K562 (cell line): ENCODE measurements around the gene AKT1S1.

Experiments
- CBX5 ChIP-seq: IDR thresholded peaks from 2 replicates; pipeline ENCODE4 v1.6.1; 2014; ENCODE audit warnings: low read depth, borderline replicate concordance
- CHD1 ChIP-seq: fragments of 200-600 bp; sonication (generic); IDR thresholded peaks from one replicate; pipeline ENCODE4 v1.6.1; 2012; ENCODE audit warnings: mild to moderate bottlenecking, moderate library complexity, low read length, inconsistent platforms
- CREB3 ChIP-seq: fragments of 450-650 bp; conservative IDR thresholded peaks from 2 replicates; pipeline ENCODE4 v1.6.1; 2016; ENCODE audit warnings: missing genetic modification characterization, low read depth, mild to moderate bottlenecking, missing compliant biosample characterization, moderate library complexity
- KLF13 ChIP-seq: fragments of 450-650 bp; IDR thresholded peaks from 2 replicates; pipeline ENCODE4 v1.6.1; 2016; ENCODE audit warnings: missing genetic modification characterization, low read depth, mild to moderate bottlenecking, missing compliant biosample characterization, moderate library complexity, borderline replicate concordance
- NCOA6 ChIP-seq: fragments of 450-650 bp; IDR thresholded peaks from 2 replicates; pipeline ENCODE4 v1.6.1; 2017; ENCODE audit warnings: mild to moderate bottlenecking
- TAF1 ChIP-seq: IDR thresholded peaks from 2 replicates; pipeline ENCODE4 v1.6.1; 2011; ENCODE audit warnings: mild to moderate bottlenecking, low read length, moderate library complexity; ENCODE audit not compliant: insufficient read depth, control insufficient read depth, severe bottlenecking; ENCODE audit errors: extremely low read depth
- ZNF143 ChIP-seq: sonication (generic); formaldehyde crosslinking; IDR thresholded peaks from 2 replicates; pipeline ENCODE4 v1.9.0; 2022; ENCODE audit warnings: mild to moderate bottlenecking, missing genetic modification reagents
- ZNF561 ChIP-seq: fragments of 450-650 bp; formaldehyde crosslinking; conservative IDR thresholded peaks from 2 replicates; pipeline ENCODE4 v1.4.0; 2020; ENCODE audit warnings: mild to moderate bottlenecking, moderate library complexity

- TF ChIP-seq NCOA6 (no peak), ZNF143 (CRISPR knock-in tag) (no peak), CHD1 (no peak), TAF1 (no peak), ZNF561 (CRISPR knock-in tag) (no peak), CBX5 (no peak), KLF13 (tag) (no peak), CREB3 (tag) (no peak)
These were observed 14.2 kb upstream of the AKT1S1 start for GRCh38 chr19:49891393-49891792.
